LNCaP clone FGC (cell line): ENCODE results near the gene CPSF7.

Source experiments
- DNase-seq: peaks from one replicate; pipeline ENCODE4 v3.0.0-alpha.2; 2011; ENCODE audit warnings: low read depth
- H3K4me3 ChIP-seq: 2 replicates; pipeline ENCODE4 v1.5.1; 2011; ENCODE audit warnings: mild to moderate bottlenecking, low read depth, low read length, control low read depth
- TF ChIP-seq, protein P1 (sequence below): IDR thresholded peaks from 2 replicates; pipeline ENCODE4 v1.5.1; 2012; ENCODE audit warnings: mild to moderate bottlenecking; ENCODE audit not compliant: control insufficient read depth, insufficient read depth; ENCODE audit errors: extremely low read depth

Gene CPSF7

DNA sequence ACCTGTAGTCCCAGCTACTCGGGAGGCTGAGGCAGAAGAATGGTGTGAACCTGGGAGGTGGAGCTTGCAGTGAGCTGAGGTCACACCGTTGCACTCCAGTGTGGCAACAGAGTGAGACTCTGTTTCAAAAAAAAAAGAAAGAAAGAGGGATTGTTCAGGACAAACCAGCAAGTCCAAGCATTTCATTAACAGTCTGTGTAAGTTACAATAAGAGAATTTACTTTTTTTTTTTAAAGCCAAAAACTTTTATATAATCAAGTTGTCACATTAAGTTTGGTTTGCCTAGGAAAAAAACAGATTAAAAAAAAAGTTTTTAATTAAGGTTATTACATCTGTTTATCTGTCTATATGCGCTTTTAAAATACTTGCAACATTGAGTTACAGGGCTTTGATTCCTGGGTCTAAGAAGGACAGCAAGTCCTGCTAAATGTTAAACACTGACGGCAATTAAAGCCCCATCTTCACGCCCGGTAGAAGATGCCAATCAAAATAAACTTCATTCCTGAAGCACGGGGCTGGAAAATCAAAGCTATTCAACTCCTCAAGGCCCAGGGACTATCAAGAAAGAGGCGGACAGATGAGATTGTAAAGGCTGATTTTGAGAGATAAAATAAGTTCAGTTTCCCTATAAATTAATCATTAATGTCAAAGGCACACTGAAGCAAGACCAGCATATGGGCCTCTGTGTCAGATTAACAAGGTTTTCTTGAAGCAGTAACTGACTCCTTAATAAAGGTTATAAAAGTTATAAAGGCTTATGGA, 56.9 kb downstream of the CPSF7 start:
- TF ChIP-seq, protein P1, sequence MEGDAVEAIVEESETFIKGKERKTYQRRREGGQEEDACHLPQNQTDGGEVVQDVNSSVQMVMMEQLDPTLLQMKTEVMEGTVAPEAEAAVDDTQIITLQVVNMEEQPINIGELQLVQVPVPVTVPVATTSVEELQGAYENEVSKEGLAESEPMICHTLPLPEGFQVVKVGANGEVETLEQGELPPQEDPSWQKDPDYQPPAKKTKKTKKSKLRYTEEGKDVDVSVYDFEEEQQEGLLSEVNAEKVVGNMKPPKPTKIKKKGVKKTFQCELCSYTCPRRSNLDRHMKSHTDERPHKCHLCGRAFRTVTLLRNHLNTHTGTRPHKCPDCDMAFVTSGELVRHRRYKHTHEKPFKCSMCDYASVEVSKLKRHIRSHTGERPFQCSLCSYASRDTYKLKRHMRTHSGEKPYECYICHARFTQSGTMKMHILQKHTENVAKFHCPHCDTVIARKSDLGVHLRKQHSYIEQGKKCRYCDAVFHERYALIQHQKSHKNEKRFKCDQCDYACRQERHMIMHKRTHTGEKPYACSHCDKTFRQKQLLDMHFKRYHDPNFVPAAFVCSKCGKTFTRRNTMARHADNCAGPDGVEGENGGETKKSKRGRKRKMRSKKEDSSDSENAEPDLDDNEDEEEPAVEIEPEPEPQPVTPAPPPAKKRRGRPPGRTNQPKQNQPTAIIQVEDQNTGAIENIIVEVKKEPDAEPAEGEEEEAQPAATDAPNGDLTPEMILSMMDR = no peak
- no peak for DNase-seq
- no peak overlapping the region for H3K4me3 ChIP-seq

DNA sequence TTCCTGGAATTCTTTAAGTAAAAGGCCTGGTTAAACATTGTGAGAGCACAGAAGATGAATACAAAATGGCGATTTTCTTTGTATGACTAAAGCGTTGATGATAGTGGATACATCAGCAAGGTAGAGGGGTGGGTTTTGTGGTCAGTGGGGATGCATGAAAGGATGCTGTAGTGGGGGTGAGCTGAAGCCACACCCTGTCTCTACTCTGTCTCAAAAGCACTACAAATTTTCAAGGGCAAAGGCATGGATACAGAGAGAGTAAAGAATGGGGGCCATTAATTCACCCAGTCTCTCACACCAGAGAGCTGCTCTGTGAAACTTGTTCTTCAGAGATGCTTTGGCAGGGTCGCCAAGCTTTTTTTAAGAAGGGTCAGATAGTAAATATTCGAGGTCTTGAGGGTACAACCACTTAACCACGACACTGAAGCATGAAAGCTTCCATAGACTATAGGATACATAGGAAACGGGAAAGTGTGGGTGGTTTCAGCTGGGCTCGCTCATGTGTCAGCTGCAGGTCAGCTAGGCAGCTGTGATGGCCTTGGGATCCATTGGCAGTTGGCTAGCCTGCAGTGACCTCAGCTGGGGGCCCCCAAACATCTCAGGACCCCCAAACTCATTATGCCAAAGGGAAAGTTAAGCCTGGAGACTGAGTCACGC, 59.3 kb downstream of the CPSF7 start:
- no peak overlapping the region for H3K4me3 ChIP-seq
- DNase-seq = no peak
- TF ChIP-seq, protein P1 = no peak

DNA sequence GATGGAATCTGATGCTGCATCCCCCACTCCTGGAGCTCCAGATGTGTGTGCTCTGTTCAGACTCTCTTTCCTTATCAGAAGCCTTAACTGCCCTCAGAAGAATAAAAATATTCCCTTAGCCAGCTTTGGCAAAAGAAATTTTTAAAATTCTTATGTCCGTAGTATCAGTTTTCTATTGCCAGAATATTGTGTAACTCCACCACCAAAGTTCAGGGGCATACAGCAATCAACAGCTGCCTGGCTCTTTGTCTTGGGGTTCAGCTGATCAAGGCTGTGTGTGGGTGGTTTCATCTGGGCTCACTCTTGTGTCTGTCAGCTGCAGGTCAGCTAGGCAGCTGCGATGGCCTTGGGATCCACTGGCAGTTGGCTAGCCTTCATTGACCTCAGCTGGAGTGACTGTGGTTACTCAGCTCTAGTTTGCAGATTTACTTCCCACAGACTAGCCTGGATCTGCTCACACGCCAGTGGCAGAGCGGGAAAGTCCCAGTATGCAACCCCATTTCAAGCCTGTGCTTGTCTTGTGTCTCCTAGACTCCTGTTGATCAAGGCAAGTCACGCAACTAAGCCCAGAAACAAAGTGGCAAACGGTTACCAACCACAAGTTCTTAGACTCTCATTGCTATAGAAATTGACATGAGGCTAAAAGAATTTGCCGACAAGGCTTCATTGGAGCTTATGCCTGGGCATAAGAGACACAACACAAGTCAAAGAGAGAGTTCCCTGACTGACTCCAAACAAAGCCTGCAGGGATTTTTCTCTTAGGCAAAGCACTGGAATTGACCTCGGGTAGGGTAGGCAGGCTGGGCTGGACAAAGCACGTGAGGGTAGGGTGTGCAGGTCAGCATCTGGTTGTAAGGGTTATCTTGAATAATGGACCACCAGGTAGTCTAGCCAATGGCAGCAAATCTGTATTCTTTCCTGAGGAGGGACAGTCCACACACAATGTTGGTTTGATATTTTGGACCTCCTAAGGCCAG, 60.1 kb downstream of the CPSF7 start:
- TF ChIP-seq, protein P1 = no peak
- no peak for DNase-seq
- no peak overlapping the region for H3K4me3 ChIP-seq

DNA sequence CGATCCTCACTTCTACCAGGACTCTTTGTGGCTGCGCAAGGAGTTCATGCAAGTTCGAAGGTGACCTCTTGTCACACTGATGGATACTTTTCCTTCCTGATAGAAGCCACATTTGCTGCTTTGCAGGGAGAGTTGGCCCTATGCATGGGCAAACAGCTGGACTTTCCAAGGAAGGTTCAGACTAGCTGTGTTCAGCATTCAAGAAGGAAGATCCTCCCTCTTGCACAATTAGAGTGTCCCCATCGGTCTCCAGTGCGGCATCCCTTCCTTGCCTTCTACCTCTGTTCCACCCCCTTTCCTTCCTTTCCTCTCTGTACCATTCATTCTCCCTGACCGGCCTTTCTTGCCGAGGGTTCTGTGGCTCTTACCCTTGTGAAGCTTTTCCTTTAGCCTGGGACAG, 61.1 kb downstream of the CPSF7 start:
- TF ChIP-seq, protein P1 = no peak
- no peak overlapping the region for H3K4me3 ChIP-seq
- no peak for DNase-seq

DNA sequence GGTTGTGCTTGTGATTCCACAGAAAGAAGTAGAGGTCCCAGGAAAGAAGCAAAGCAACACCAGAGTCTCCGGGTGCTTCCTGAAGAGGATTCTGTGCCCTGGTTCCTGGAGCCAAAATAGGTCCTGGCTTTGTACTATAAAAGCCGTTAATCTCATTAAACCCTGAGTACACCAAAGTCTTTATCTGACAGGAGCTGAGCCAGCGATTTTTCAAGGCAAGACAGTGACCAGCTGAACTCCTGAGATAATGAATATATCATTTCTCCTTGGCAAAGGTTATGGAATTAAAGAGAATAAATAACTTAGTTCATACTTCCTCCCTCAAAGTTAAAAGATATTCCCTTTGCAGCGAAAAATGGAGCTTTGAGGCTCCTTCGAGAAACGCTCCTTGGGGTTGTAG, 62.4 kb downstream of the CPSF7 start:
- TF ChIP-seq, protein P1 = no peak
- peak; percentile 63 for DNase-seq
- no peak overlapping the region for H3K4me3 ChIP-seq

DNA sequence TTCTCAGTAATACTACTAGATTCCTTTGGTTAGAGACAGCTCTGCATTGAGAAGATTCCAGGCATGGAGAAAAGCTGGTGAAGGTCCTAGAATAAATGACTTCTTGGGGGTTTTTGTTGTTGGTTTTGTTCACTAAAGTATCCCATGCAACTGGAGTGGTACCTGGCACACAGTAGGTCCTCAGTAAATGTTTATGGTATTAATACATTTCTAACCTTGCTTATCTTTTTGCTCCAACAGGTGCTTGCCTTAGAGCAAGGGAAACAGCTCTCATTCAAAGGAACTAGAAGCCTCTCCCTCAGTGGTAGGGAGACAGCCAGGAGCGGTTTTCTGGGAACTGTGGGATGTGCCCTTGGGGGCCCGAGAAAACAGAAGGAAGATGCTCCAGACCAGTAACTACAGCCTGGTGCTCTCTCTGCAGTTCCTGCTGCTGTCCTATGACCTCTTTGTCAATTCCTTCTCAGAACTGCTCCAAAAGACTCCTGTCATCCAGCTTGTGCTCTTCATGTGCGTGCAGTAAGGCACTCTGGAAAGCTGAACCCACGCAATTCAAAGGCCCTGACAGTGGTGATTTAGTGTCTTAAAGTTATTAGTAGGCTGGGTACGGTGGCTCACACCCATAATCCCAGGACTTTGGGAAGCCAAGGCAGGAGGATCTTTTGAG, 65.6 kb downstream of the CPSF7 start:
- TF ChIP-seq, protein P1 = no peak
- no peak overlapping the region for H3K4me3 ChIP-seq
- no peak for DNase-seq
